Measurements from ENCODE around the gene ATG7.
"Not testable (repeated sequence)": the region's sequence is repeated elsewhere in the genome, so short reads cannot be mapped to it uniquely, and the experiment has no call there.

ATG7 gene

DNA sequence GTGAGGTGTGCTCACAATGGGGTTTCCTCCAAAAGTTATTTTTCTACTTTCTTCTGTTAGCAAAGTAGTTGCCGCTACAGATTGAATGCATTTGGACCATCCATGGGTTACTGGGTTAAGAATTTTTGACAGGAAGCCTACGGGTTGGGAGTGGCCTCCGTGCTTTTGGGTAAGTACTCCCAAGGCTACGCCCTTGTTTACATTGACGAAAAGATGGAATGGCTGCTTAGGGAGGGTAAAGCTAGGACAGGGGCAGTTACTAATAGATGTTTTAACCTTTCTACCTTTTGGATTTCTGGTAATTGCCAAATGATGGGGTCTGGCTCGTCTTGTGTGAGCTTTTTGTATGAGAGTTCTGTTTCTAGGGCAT is 20.4 kb upstream of the ATG7 start:
- Histone ChIP-seq H3K36me3 (ENCODE audit: insufficient read depth) (no peaks in the 10 kb centered on the region), H3K4me1 (ENCODE audit: low read depth, poor library complexity, severe bottlenecking) (no peaks in the 10 kb centered on the region), H2AFZ (ENCODE audit: low read depth) (no peak overlapping the region), H3K27ac (no peak overlapping the region), H4K20me1 (ENCODE audit: insufficient read depth) (no peaks in the 10 kb centered on the region), H3K4me2 (no peak overlapping the region), H3K79me2 (ENCODE audit: insufficient read depth, low read depth) (no peaks in the 10 kb centered on the region), H3K4me3 (IDR thresholded peaks at IDR 0.05; ENCODE audit: insufficient read depth, low read depth, low read length) (no peak overlapping the region), H3K27me3 (ENCODE audit: insufficient read depth, low read depth) (no peaks in the 10 kb centered on the region), H3K9ac (no peak overlapping the region)
- TF ChIP-seq, protein P1, sequence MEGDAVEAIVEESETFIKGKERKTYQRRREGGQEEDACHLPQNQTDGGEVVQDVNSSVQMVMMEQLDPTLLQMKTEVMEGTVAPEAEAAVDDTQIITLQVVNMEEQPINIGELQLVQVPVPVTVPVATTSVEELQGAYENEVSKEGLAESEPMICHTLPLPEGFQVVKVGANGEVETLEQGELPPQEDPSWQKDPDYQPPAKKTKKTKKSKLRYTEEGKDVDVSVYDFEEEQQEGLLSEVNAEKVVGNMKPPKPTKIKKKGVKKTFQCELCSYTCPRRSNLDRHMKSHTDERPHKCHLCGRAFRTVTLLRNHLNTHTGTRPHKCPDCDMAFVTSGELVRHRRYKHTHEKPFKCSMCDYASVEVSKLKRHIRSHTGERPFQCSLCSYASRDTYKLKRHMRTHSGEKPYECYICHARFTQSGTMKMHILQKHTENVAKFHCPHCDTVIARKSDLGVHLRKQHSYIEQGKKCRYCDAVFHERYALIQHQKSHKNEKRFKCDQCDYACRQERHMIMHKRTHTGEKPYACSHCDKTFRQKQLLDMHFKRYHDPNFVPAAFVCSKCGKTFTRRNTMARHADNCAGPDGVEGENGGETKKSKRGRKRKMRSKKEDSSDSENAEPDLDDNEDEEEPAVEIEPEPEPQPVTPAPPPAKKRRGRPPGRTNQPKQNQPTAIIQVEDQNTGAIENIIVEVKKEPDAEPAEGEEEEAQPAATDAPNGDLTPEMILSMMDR (conservative IDR thresholded peaks at IDR 0.05; ENCODE audit: low read depth, low read length): no peak

- H3K36me3 ChIP-seq (ENCODE audit: insufficient read depth): no peaks in the 10 kb centered on the region
- H3K4me2 ChIP-seq: no peak overlapping the region
- no peaks in the 10 kb centered on the region for H4K20me1 ChIP-seq (ENCODE audit: insufficient read depth)
- H3K9ac ChIP-seq: no peak overlapping the region
- TF ChIP-seq, protein P1 (conservative IDR thresholded peaks at IDR 0.05; ENCODE audit: low read depth, low read length): no peak
- no peak overlapping the region for H3K27ac ChIP-seq
- H3K4me1 ChIP-seq (ENCODE audit: low read depth, poor library complexity, severe bottlenecking): no peaks in the 10 kb centered on the region
- H3K79me2 ChIP-seq (ENCODE audit: insufficient read depth, low read depth): no peaks in the 10 kb centered on the region
- H2AFZ ChIP-seq (ENCODE audit: low read depth): no peak overlapping the region
- no peaks in the 10 kb centered on the region for H3K27me3 ChIP-seq (ENCODE audit: insufficient read depth, low read depth)
- H3K4me3 ChIP-seq (IDR thresholded peaks at IDR 0.05; ENCODE audit: insufficient read depth, low read depth, low read length): no peak overlapping the region
These were observed 17.3 kb upstream of the ATG7 start for GRCh38 chr3:11254876-11255275.

- not testable (repeated sequence) for H3K4me3 ChIP-seq (IDR thresholded peaks at IDR 0.05; ENCODE audit: insufficient read depth, low read depth, low read length); H3K27ac ChIP-seq; H3K9ac ChIP-seq; H3K4me2 ChIP-seq; H3K4me1 ChIP-seq (ENCODE audit: low read depth, poor library complexity, severe bottlenecking); H3K79me2 ChIP-seq (ENCODE audit: insufficient read depth, low read depth); H3K36me3 ChIP-seq (ENCODE audit: insufficient read depth); H3K27me3 ChIP-seq (ENCODE audit: insufficient read depth, low read depth); H4K20me1 ChIP-seq (ENCODE audit: insufficient read depth); H2AFZ ChIP-seq (ENCODE audit: low read depth)
These were observed 16.7 kb upstream of the ATG7 start for GRCh38 chr3:11255537-11255936.

DNA sequence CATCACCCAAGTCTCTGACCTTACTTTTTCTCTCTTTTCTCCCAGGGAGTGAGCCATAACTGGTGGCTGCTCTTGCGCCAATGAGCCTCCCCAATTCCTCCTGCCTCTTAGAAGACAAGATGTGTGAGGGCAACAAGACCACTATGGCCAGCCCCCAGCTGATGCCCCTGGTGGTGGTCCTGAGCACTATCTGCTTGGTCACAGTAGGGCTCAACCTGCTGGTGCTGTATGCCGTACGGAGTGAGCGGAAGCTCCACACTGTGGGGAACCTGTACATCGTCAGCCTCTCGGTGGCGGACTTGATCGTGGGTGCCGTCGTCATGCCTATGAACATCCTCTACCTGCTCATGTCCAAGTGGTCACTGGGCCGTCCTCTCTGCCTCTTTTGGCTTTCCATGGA is 13.2 kb upstream of the ATG7 start:
- TF ChIP-seq, protein P1 (conservative IDR thresholded peaks at IDR 0.05; ENCODE audit: low read depth, low read length): no peak
- Histone ChIP-seq H3K27me3 (ENCODE audit: insufficient read depth, low read depth) (no peaks in the 10 kb centered on the region), H4K20me1 (ENCODE audit: insufficient read depth) (no peaks in the 10 kb centered on the region), H3K4me1 (ENCODE audit: low read depth, poor library complexity, severe bottlenecking) (no peaks in the 10 kb centered on the region), H2AFZ (ENCODE audit: low read depth) (no peak overlapping the region), H3K4me2 (no peak overlapping the region), H3K4me3 (IDR thresholded peaks at IDR 0.05; ENCODE audit: insufficient read depth, low read depth, low read length) (no peak overlapping the region), H3K36me3 (ENCODE audit: insufficient read depth) (no peaks in the 10 kb centered on the region), H3K79me2 (ENCODE audit: insufficient read depth, low read depth) (no peaks in the 10 kb centered on the region), H3K9ac (no peak overlapping the region), H3K27ac (no peak overlapping the region)

- H3K9ac ChIP-seq: no peak overlapping the region
- no peaks in the 10 kb centered on the region for H3K36me3 ChIP-seq (ENCODE audit: insufficient read depth)
- TF ChIP-seq, protein P1 (conservative IDR thresholded peaks at IDR 0.05; ENCODE audit: low read depth, low read length): no peak
- no peak overlapping the region for H3K4me3 ChIP-seq (IDR thresholded peaks at IDR 0.05; ENCODE audit: insufficient read depth, low read depth, low read length)
- no peak overlapping the region for H2AFZ ChIP-seq (ENCODE audit: low read depth)
- no peaks in the 10 kb centered on the region for H3K27me3 ChIP-seq (ENCODE audit: insufficient read depth, low read depth)
- H4K20me1 ChIP-seq (ENCODE audit: insufficient read depth): no peaks in the 10 kb centered on the region
- no peak overlapping the region for H3K27ac ChIP-seq
- no peaks in the 10 kb centered on the region for H3K4me1 ChIP-seq (ENCODE audit: low read depth, poor library complexity, severe bottlenecking)
- no peaks in the 10 kb centered on the region for H3K79me2 ChIP-seq (ENCODE audit: insufficient read depth, low read depth)
- no peak overlapping the region for H3K4me2 ChIP-seq
These were observed 11.7 kb upstream of the ATG7 start for GRCh38 chr3:11260460-11260859.
